Endothelial cell of umbilical vein (primary cell): ENCODE results near the gene IFNG-AS1. TPM values are rescaled to one million over a fixed set of nuclear protein-coding genes. Genes with fewer than 3 reads are reported as not detected.

ENCODE experiments used
- BruUV-seq: library from RNA; stranded (reverse); fragments of 400-500 nt; replicated peaks from 2 replicates; lab custom pipeline; 2021; lab: Mats Ljungman, UMichigan
- CTCF ChIA-PET: fragments of 300-600, 350-600 bp; sonication (Branson Sonifier 250); formaldehyde crosslinking; loops from one replicate; lab custom pipeline; 2021; ENCODE audit warnings: antibody characterized with exemption, inconsistent platforms; lab: Charles Lee
- POLR2A ChIA-PET: fragments of 300-600, 350-600 bp; sonication (Branson Sonifier 250); formaldehyde crosslinking; loops from one replicate; lab custom pipeline; 2021; ENCODE audit warnings: antibody characterized with exemption, inconsistent platforms; lab: Charles Lee
- DNase-seq: peaks from one replicate; pipeline ENCODE4 v3.0.0-alpha.2; 2011; ENCODE audit warnings: low read depth, low spot score
- FAIRE-seq: peaks from 2 replicates; lab custom pipeline; 2011; peaks lifted over from hg19 to GRCh38; lab: Jason Lieb, UNC
- H2AFZ ChIP-seq: 2 replicates; pipeline ENCODE4 v1.6.0; 2012; ENCODE audit warnings: low read depth, low read length, control low read depth, inconsistent platforms
- H3K27ac ChIP-seq: 2 replicates; pipeline ENCODE4 v1.5.1; 2011; ENCODE audit warnings: low read depth, mild to moderate bottlenecking, control low read depth, low read length, moderate library complexity; ENCODE audit not compliant: insufficient read depth
- H3K27me3 ChIP-seq, 2 experiments: 2 replicates each; pipeline versions ENCODE4 v1.6.0 to v1.6.1; 2011; ENCODE audit warnings: low read length in 2 of 2, mixed read lengths in 1 of 2; ENCODE audit not compliant: control insufficient read depth in 2 of 2, insufficient read depth in 2 of 2
- H3K36me3 ChIP-seq, 2 experiments: 2 replicates in 1 of 2; 3 replicates in 1 of 2; pipeline ENCODE4 v1.5.1; 2011; ENCODE audit warnings: low read length in 2 of 2, mild to moderate bottlenecking in 1 of 2, moderate library complexity in 1 of 2; ENCODE audit not compliant: control insufficient read depth in 2 of 2, insufficient read depth in 2 of 2; ENCODE audit errors: extremely low read depth in 1 of 2
- H3K4me1 ChIP-seq: 3 replicates; pipeline ENCODE4 v1.5.1; 2011; ENCODE audit warnings: mild to moderate bottlenecking, low read length; ENCODE audit not compliant: control insufficient read depth, insufficient read depth; ENCODE audit errors: extremely low read depth
- H3K4me2 ChIP-seq: 2 replicates; pipeline ENCODE4 v1.6.1; 2011; ENCODE audit warnings: low read length, control low read depth, mixed read lengths; ENCODE audit not compliant: insufficient read depth
- H3K4me3 ChIP-seq, 3 experiments: fragments of 200-600 bp in 1 of 3; sonication (generic), shearing (Covaris generic) in 1 of 3; replicated peaks in 1 of 3; 2 replicates each; pipeline ENCODE4 v1.5.1; 2011 to 2016; ENCODE audit warnings: control low read depth in 3 of 3, low read length in 3 of 3, mild to moderate bottlenecking in 2 of 3, inconsistent platforms in 1 of 3, low read depth in 1 of 3, moderate library complexity in 1 of 3; ENCODE audit not compliant: insufficient read depth in 1 of 3
- H3K79me2 ChIP-seq: 2 replicates; pipeline ENCODE4 v1.6.0; 2012; ENCODE audit warnings: low read length, inconsistent platforms; ENCODE audit not compliant: control insufficient read depth, insufficient read depth
- H3K9ac ChIP-seq: replicated peaks from 2 replicates; pipeline ENCODE3; 2011; ENCODE audit warnings: low read length, control low read depth; ENCODE audit not compliant: insufficient read depth; ENCODE audit errors: extremely low read depth
- H3K9me1 ChIP-seq: replicated peaks from 3 replicates; pipeline ENCODE4 v1.6.0; 2011; ENCODE audit warnings: mild to moderate bottlenecking, low read length; ENCODE audit not compliant: control insufficient read depth, insufficient read depth; ENCODE audit errors: extremely low read depth
- H3K9me3 ChIP-seq: replicated peaks from 2 replicates; pipeline ENCODE4 v1.5.1; 2012; ENCODE audit warnings: low read length, inconsistent platforms; ENCODE audit not compliant: control insufficient read depth, insufficient read depth
- H4K20me1 ChIP-seq: replicated peaks from 2 replicates; pipeline ENCODE3; 2011; ENCODE audit warnings: mild to moderate bottlenecking, low read length; ENCODE audit not compliant: control insufficient read depth, insufficient read depth; ENCODE audit errors: extremely low read depth
- CTCF ChIP-seq, 2 donors: IDR thresholded peaks; 1 replicate in 1 of 2; 2 replicates in 1 of 2; pipeline ENCODE4 v1.5.1; 2011; ENCODE audit warnings: low read length in 2 of 2, mild to moderate bottlenecking in 2 of 2, moderate library complexity in 2 of 2, control low read depth in 1 of 2, inconsistent platforms in 1 of 2, low read depth in 1 of 2; ENCODE audit not compliant: insufficient read depth in 1 of 2; ENCODE audit errors: extremely low read depth in 1 of 2
- EZH2 ChIP-seq: IDR thresholded peaks from 2 replicates; pipeline ENCODE4 v1.6.1; 2012; ENCODE audit warnings: borderline replicate concordance, low read depth, mild to moderate bottlenecking, moderate library complexity, low read length, inconsistent platforms; ENCODE audit not compliant: severe bottlenecking
- FOS ChIP-seq: IDR thresholded peaks from 2 replicates; pipeline ENCODE4 v1.6.1; 2011; ENCODE audit warnings: mild to moderate bottlenecking, low read length, moderate library complexity, borderline replicate concordance; ENCODE audit not compliant: insufficient read depth
- GATA2 ChIP-seq: IDR thresholded peaks from 2 replicates; pipeline ENCODE4 v1.7.0; 2011; ENCODE audit warnings: low read depth, mild to moderate bottlenecking, moderate library complexity, mixed read lengths, low read length; ENCODE audit not compliant: insufficient read length, insufficient read depth
- JUN ChIP-seq: IDR thresholded peaks from 2 replicates; pipeline ENCODE4 v1.6.1; 2011; ENCODE audit warnings: borderline replicate concordance, low read depth; ENCODE audit not compliant: insufficient read length, insufficient read depth
- MAX ChIP-seq: IDR thresholded peaks from 2 replicates; pipeline ENCODE4 v1.6.1; 2011; ENCODE audit not compliant: insufficient read depth, insufficient read length
- MYC ChIP-seq: IDR thresholded peaks from one replicate; pipeline ENCODE4 v1.6.1; 2011; ENCODE audit warnings: mild to moderate bottlenecking, low read depth, low read length
- POLR2A ChIP-seq: IDR thresholded peaks from 2 replicates; pipeline ENCODE4 v1.6.1; 2012; ENCODE audit warnings: low read depth, mild to moderate bottlenecking, control low read depth, low read length
- POLR2AphosphoS5 ChIP-seq: IDR thresholded peaks from 2 replicates; pipeline ENCODE4 v1.6.1; 2012; ENCODE audit warnings: low read depth, mild to moderate bottlenecking, control low read depth, low read length, moderate library complexity; ENCODE audit not compliant: insufficient read depth
- dilution Hi-C: fragments of 300-500 bp; cut with MboI; formaldehyde crosslinking; loops from one replicate; pipeline ENCODE4 v1.15.0; 2019; ENCODE audit warnings: low sequenced_read_pairs; ENCODE audit not compliant: extremely low pct_ligation_motif_present
- intact Hi-C: fragments of 100-400 bp; cut with micrococcal nuclease; formaldehyde crosslinking; loops from one replicate; pipeline ENCODE4 v1.10.0; 2022
- polyA plus RNA-seq, 4 experiments: library from polyadenylated mRNA; depleted of rRNA in 3 of 4; stranded (reverse) in 3 of 4; unstranded in 1 of 4; fragments of >200 nt; gene quantifications; 2 replicates each; pipeline versions ENCODE4 v1.2.1 to v1.2.3, GENCODE V29; 2011 to 2012; ENCODE audit warnings: missing spikeins in 1 of 4
- total RNA-seq: library from RNA; stranded (reverse); gene quantifications from 2 replicates; pipeline ENCODE4 v1.2.3, GENCODE V29; 2021

IFNG-AS1 gene
- total and polyA plus RNA-seq, 2 donors (not counting 3 experiments of a cell fraction or from before 2014, with no cell fraction given) = not detected

- no peak for FAIRE-seq
Measured at GRCh38 chr12:67991158-67991557, 1.9 kb downstream of the IFNG-AS1 start.

GRCh38 chr12:67993143-67993542 is 3.9 kb downstream of the IFNG-AS1 start:
- Histone ChIP-seq H3K9me1 (no peaks in the 10 kb centered on the region), H3K27me3 (no peaks in the 10 kb centered on the region), H4K20me1 (no peaks in the 10 kb centered on the region), H3K27ac (no peak overlapping the region), H3K9me3 (no peaks in the 10 kb centered on the region), H3K4me3 (no peak overlapping the region), H3K4me2 (no peak overlapping the region), H3K9ac (no peak overlapping the region), H3K36me3 (no peaks in the 10 kb centered on the region), H3K79me2 (no peaks in the 10 kb centered on the region), H3K4me1 (no peaks in the 10 kb centered on the region), H2AFZ (no peak overlapping the region)
- intact Hi-C loops (no loop called here), dilution Hi-C loops (no loop called here)
- FAIRE-seq = no peak
- DNase-seq = no peak
- ChIA-PET POLR2A (no interaction called here), CTCF (no interaction called here)
- no TSS peak for BruUV-seq
- TF ChIP-seq POLR2AphosphoS5 (no peak), FOS (no peak), MAX (no peak), EZH2 (no peak), CTCF (IDR thresholded peaks at IDR 0.05; ENCODE audit: extremely low read depth in 1 of 2, insufficient read depth in 1 of 2, low read depth in 1 of 2, low read length in 2 of 2) (no peak), POLR2A (no peak), JUN (no peak), MYC (no peak), GATA2 (no peak)

More at GRCh38 chr12:67991158-67991557, 1.9 kb downstream of the IFNG-AS1 start:
- no peak overlapping the region for H3K4me2 ChIP-seq
- no peaks in the 10 kb centered on the region for H3K9me3 ChIP-seq
- no peak for TF ChIP-seq POLR2A
- intact Hi-C loops = no loop called here
- H3K36me3 ChIP-seq = no peaks in the 10 kb centered on the region
- no TSS peak for BruUV-seq
- no peak overlapping the region for H3K27ac ChIP-seq
- no peaks in the 10 kb centered on the region for H3K27me3 ChIP-seq
- no peaks in the 10 kb centered on the region for H3K79me2 ChIP-seq
- dilution Hi-C loops = no loop called here
- H3K4me3 ChIP-seq = no peak overlapping the region
- DNase-seq = no peak
- no peaks in the 10 kb centered on the region for H3K4me1 ChIP-seq
- H2AFZ ChIP-seq = no peak overlapping the region
- CTCF ChIA-PET = no interaction called here
- no peaks in the 10 kb centered on the region for H3K9me1 ChIP-seq
- no peak overlapping the region for H3K9ac ChIP-seq
- POLR2A ChIA-PET = no interaction called here
- no peaks in the 10 kb centered on the region for H4K20me1 ChIP-seq
